HepG2 (cell line): ENCODE data around the gene OR13J1. TPM values are rescaled to one million over a fixed set of nuclear protein-coding genes. Genes with fewer than 3 reads are reported as not detected.

Source experiments
- ATAC-seq: fragments of 200-7000 bp; cut with Tn5 transposase; 3 replicates; pipeline ENCODE4 v1.9.1; 2020; ENCODE audit warnings: mild to moderate bottlenecking, moderate library complexity
- Bru-seq: library from RNA; stranded (reverse); fragments of 400-500 nt; gene quantifications from one replicate; lab custom pipeline; 2021; lab: Mats Ljungman, UMichigan
- BruChase-seq, 2 experiments: library from RNA; stranded (reverse); fragments of 400-500 nt; gene quantifications; one replicate each; lab custom pipeline; 2021; lab: Mats Ljungman, UMichigan
- BruUV-seq: library from RNA; stranded (reverse); fragments of 400-500 nt; replicated peaks from 2 replicates; lab custom pipeline; 2021; lab: Mats Ljungman, UMichigan
- CTCF ChIA-PET: fragments of 300-600 bp; formaldehyde crosslinking; extraction: SDS; loops from one replicate; lab custom pipeline; 2021; ENCODE audit warnings: low total read pairs, inconsistent platforms, low intra/inter-chr PET ratio; lab: Yijun Ruan, JAX
- POLR2A ChIA-PET: fragments of 350-600 bp; sonication (Branson Sonifier 250); formaldehyde crosslinking; loops from one replicate; lab custom pipeline; 2020; ENCODE audit warnings: antibody characterized with exemption, inconsistent platforms; lab: Yijun Ruan, JAX
- DNase-seq: peaks from one replicate; pipeline ENCODE4 v3.0.0-alpha.2; 2015; ENCODE audit warnings: low spot score
- FAIRE-seq: peaks from 3 replicates; lab custom pipeline; 2011; peaks lifted over from hg19 to GRCh38; lab: Jason Lieb, UNC
- H2AFZ ChIP-seq: one replicate; pipeline ENCODE4 v1.6.1; 2011; ENCODE audit warnings: low read length, inconsistent platforms
- H3K27ac ChIP-seq: fragments of 300-600 bp; 3 replicates; pipeline ENCODE4 v1.8.0; 2011; ENCODE audit warnings: mixed run types, mild to moderate bottlenecking, mixed read lengths, low read length, inconsistent platforms; ENCODE audit not compliant: insufficient read depth; ENCODE audit errors: extremely low read length
- H3K27me3 ChIP-seq, 2 experiments: fragments of 200-600 bp in 1 of 2; 2 replicates in 1 of 2; 3 replicates in 1 of 2; pipeline versions ENCODE4 v1.6.0 to v1.8.0; 2011; ENCODE audit warnings: low read length in 2 of 2, mild to moderate bottlenecking in 2 of 2, moderate library complexity in 2 of 2, inconsistent platforms in 1 of 2; ENCODE audit not compliant: insufficient read depth in 2 of 2, control insufficient read depth in 1 of 2
- H3K36me3 ChIP-seq, 2 experiments: fragments of 200-600 bp in 1 of 2; replicated peaks in 1 of 2; 2 replicates in 1 of 2; 3 replicates in 1 of 2; pipeline versions ENCODE4 v1.5.1 to v1.8.0; 2011; ENCODE audit warnings: low read length in 2 of 2, inconsistent platforms in 1 of 2; ENCODE audit not compliant: insufficient read depth in 2 of 2, control insufficient read depth in 1 of 2
- H3K4me1 ChIP-seq: 2 replicates; pipeline ENCODE4 v1.5.1; 2012; ENCODE audit warnings: low read length, inconsistent platforms; ENCODE audit not compliant: insufficient read depth
- H3K4me2 ChIP-seq: 2 replicates; pipeline ENCODE4 v1.6.0; 2011; ENCODE audit warnings: low read depth, low read length, inconsistent platforms
- H3K4me3 ChIP-seq, 3 experiments: fragments of 200-600 bp in 1 of 3; sonication (generic), shearing (Covaris generic) in 1 of 3; replicated peaks in 1 of 3; 2 replicates each; pipeline ENCODE4 v1.5.1; 2011 to 2016; ENCODE audit warnings: low read length in 3 of 3, inconsistent platforms in 2 of 3, low read depth in 2 of 3, mild to moderate bottlenecking in 2 of 3, control low read depth in 1 of 3, mixed read lengths in 1 of 3; ENCODE audit not compliant: insufficient read depth in 1 of 3
- H3K79me2 ChIP-seq: one replicate; pipeline ENCODE4 v1.6.1; 2011; ENCODE audit warnings: low read length, inconsistent platforms; ENCODE audit not compliant: insufficient read depth
- H3K9ac ChIP-seq: 2 replicates; pipeline ENCODE4 v1.6.0; 2011; ENCODE audit warnings: mild to moderate bottlenecking, low read depth, low read length, inconsistent platforms; ENCODE audit not compliant: insufficient read depth
- H3K9me3 ChIP-seq: 2 replicates; pipeline ENCODE4 v1.5.1; 2012; ENCODE audit warnings: mild to moderate bottlenecking, low read length
- H4K20me1 ChIP-seq: 2 replicates; pipeline ENCODE4 v1.6.0; 2011; ENCODE audit warnings: inconsistent platforms, mild to moderate bottlenecking, low read length, moderate library complexity; ENCODE audit not compliant: insufficient read depth
- E2F5 ChIP-seq: sonication (generic); formaldehyde crosslinking; conservative IDR thresholded peaks from 2 replicates; pipeline ENCODE4 v1.4.0; 2020; ENCODE audit warnings: missing genetic modification reagents
- ERF ChIP-seq: IDR thresholded peaks from 2 replicates; pipeline ENCODE4 v1.6.1; 2018; ENCODE audit warnings: missing biosample characterization, missing genetic modification reagents
- MAZ ChIP-seq, 2 experiments: sonication (generic) in 1 of 2; formaldehyde crosslinking in 1 of 2; IDR thresholded peaks; 2 replicates each; pipeline versions ENCODE4 v1.5.0 to v1.6.1; 2012 to 2020; ENCODE audit warnings: low read depth in 2 of 2, mild to moderate bottlenecking in 2 of 2, borderline replicate concordance in 1 of 2, improper control_type of control experiment in 1 of 2, low read length in 1 of 2, missing genetic modification reagents in 1 of 2, moderate library complexity in 1 of 2
- PAWR ChIP-seq: sonication (generic); formaldehyde crosslinking; IDR thresholded peaks from 2 replicates; pipeline ENCODE4 v1.4.0; 2020; ENCODE audit warnings: missing genetic modification reagents, mild to moderate bottlenecking, borderline replicate concordance
- RFXANK ChIP-seq: IDR thresholded peaks from 2 replicates; pipeline ENCODE4 v1.6.1; 2016
- SRSF9 ChIP-seq: fragments of 200-400 bp; formaldehyde crosslinking; IDR thresholded peaks from 2 replicates; pipeline ENCODE4 v1.6.1; 2018; ENCODE audit warnings: borderline replicate concordance, mild to moderate bottlenecking, low read depth, low read length; ENCODE audit not compliant: insufficient read depth, poor library complexity, severe bottlenecking
- ZNF276 ChIP-seq: sonication (generic); formaldehyde crosslinking; IDR thresholded peaks from 2 replicates; pipeline ENCODE4 v1.4.0; 2020; ENCODE audit warnings: mild to moderate bottlenecking, low read depth, missing genetic modification reagents
- WGBS: methylation state at CpG from one replicate; pipeline ENCODE4 v1.1.6; 2017; ENCODE audit warnings: low lambda C conversion rate; 5-methylcytosine and 5-hydroxymethylcytosine counted together
- in situ Hi-C: cut with HindIII; loops from 2 replicates; pipeline ENCODE4 v1.10.0; 2017; ENCODE audit warnings: low pct_unique_long_range_greater_than_20kb; ENCODE audit not compliant: extremely low pct_ligation_motif_present
- intact Hi-C: fragments of 100-400 bp; cut with micrococcal nuclease; formaldehyde crosslinking; loops from one replicate; pipeline ENCODE4 v1.10.0; 2022; ENCODE audit not compliant: unreplicated experiment
- long read RNA-seq, 2 experiments: library from RNA in 1 of 2; library from polyadenylated mRNA in 1 of 2; stranded (forward) in 1 of 2; unstranded in 1 of 2; transcript quantifications; one replicate each; pipeline ENCODE4 v2.0.0, GENCODE V29; 2019 to 2022
- polyA minus RNA-seq, 3 experiments: library from RNA; depleted of rRNA, polyadenylated mRNA; stranded (reverse); fragments of >200 nt; gene quantifications; 2 replicates each; pipeline ENCODE4 v1.2.3, GENCODE V29; 2011; ENCODE audit warnings: low replicate concordance in 1 of 3
- polyA plus RNA-seq, 8 experiments: library from polyadenylated mRNA; depleted of rRNA in 3 of 8; stranded (reverse) in 7 of 8; unstranded in 1 of 8; fragments of >200 nt; fragmentation: Illumina TruSeq in 4 of 8; extraction: Trizol in 4 of 8; gene quantifications; 2 replicates each; pipeline versions ENCODE4 v1.2.1 to v1.2.3, GENCODE V29; 2011 to 2016; ENCODE audit warnings: low read depth in 4 of 8, missing spikeins in 1 of 8, mixed read lengths in 1 of 8; ENCODE audit not compliant: insufficient read depth in 1 of 8
- total RNA-seq, 5 experiments: library from RNA; depleted of rRNA; stranded (reverse); fragments of >200 nt; fragmentation: Illumina TruSeq; extraction: Trizol; gene quantifications; 2 replicates each; pipeline ENCODE4 v1.2.3, GENCODE V29; 2016; ENCODE audit warnings: low read depth in 1 of 5
- TF ChIP-seq, protein P1 (sequence below): IDR thresholded peaks from 2 replicates; pipeline ENCODE4 v1.6.1; 2016; ENCODE audit warnings: low read depth

Gene OR13J1
- not detected in 2 replicates for total RNA-seq (2016; rRNA removed; fragmentation: Illumina TruSeq; extraction: Trizol)
- not detected in 2 replicates for total RNA-seq (2016; cell fraction: cytosol; rRNA removed; fragmentation: Illumina TruSeq; extraction: Trizol; ENCODE audit: low read depth)
- not detected in 2 replicates for total RNA-seq (2016; cell fraction: insoluble cytoplasmic fraction; rRNA removed; fragmentation: Illumina TruSeq; extraction: Trizol)
- not detected in 2 replicates for total RNA-seq (2016; cell fraction: membrane; rRNA removed; fragmentation: Illumina TruSeq; extraction: Trizol)
- total RNA-seq (2016; cell fraction: nucleus; rRNA removed; fragmentation: Illumina TruSeq; extraction: Trizol), result not detected in 2 replicates
- not detected in 2 replicates for polyA plus RNA-seq (2011; rRNA removed)
- polyA plus RNA-seq (2011; cell fraction: cytosol; rRNA removed), result not detected in 2 replicates
- polyA plus RNA-seq (2011; cell fraction: nucleus; rRNA removed), result not detected in 2 replicates
- polyA plus RNA-seq (2012), result not detected in 2 replicates
- not detected in 2 replicates for polyA plus RNA-seq (2016; cell fraction: cytosol; fragmentation: Illumina TruSeq; extraction: Trizol; ENCODE audit: low read depth)
- not detected in 2 replicates for polyA plus RNA-seq (2016; cell fraction: insoluble cytoplasmic fraction; fragmentation: Illumina TruSeq; extraction: Trizol; ENCODE audit: low read depth)
- not detected in 2 replicates for polyA plus RNA-seq (2016; cell fraction: membrane; fragmentation: Illumina TruSeq; extraction: Trizol; ENCODE audit: low read depth)
- not detected in 2 replicates for polyA plus RNA-seq (2016; cell fraction: nucleus; fragmentation: Illumina TruSeq; extraction: Trizol; ENCODE audit: insufficient read depth, low read depth)
- not detected in 2 replicates for polyA minus RNA-seq (2011; rRNA and poly(A)+ RNA removed; ENCODE audit: low replicate concordance)
- polyA minus RNA-seq (2011; cell fraction: cytosol; rRNA and poly(A)+ RNA removed), result not detected in 2 replicates
- not detected in 2 replicates for polyA minus RNA-seq (2011; cell fraction: nucleus; rRNA and poly(A)+ RNA removed)
- Bru-seq, nascent RNA, result not detected
- not detected for BruChase-seq, experiment 1, labeled RNA remaining after a 6-hour chase
- BruChase-seq, experiment 2, labeled RNA remaining after a 2-hour chase, result not detected
- long read RNA-seq, experiment 1, result 0 reads
- long read RNA-seq, experiment 2, result 0 reads

- H3K79me2 ChIP-seq, result no peaks in the 10 kb centered on the region
- ChIA-PET CTCF (no interaction called here), POLR2A (no interaction called here)
- WGBS, result 43% methylated on average over 8 of the region's 8 CpGs
- H2AFZ ChIP-seq, result no peak within 1 kb of the TSS
- H3K4me3 ChIP-seq, result no peak within 1 kb of the TSS
- H3K36me3 ChIP-seq, result no peaks in the 10 kb centered on the region
- H3K4me1 ChIP-seq, result 0 out of 2 replicates have a peak, but pooled peaks cover 5% of the 10 kb centered on the region
- no peak within 1 kb of the TSS for H3K4me2 ChIP-seq
- intact Hi-C loops (no loop called here), in situ Hi-C loops (no loop called here)
- no peaks in the 10 kb centered on the region for H4K20me1 ChIP-seq
- no peak within 1 kb of the TSS for H3K9ac ChIP-seq
- no peak for DNase-seq
- BruUV-seq, result no TSS peak
- H3K27ac ChIP-seq, result no peak within 1 kb of the TSS
- FAIRE-seq, result no peak
- no peaks in the 10 kb centered on the region for H3K9me3 ChIP-seq
- no peak for ATAC-seq
- H3K27me3 ChIP-seq, result peaks cover 0 to 9% of the 10 kb centered on the region in 2 experiments; a peak in 1 of 5 replicates
- no peak for TF ChIP-seq ZNF276 (CRISPR knock-in tag)
- TF ChIP-seq SRSF9, result no peak
- TF ChIP-seq MAZ (IDR thresholded peaks at IDR 0.05; ENCODE audit: borderline replicate concordance, low read depth, low read length), result no peak
- TF ChIP-seq MAZ (CRISPR knock-in tag; IDR thresholded peaks at IDR 0.05; ENCODE audit: low read depth), result no peak
- TF ChIP-seq E2F5 (CRISPR knock-in tag), result no peak
- no peak for TF ChIP-seq PAWR (CRISPR knock-in tag)
- no peak for TF ChIP-seq ERF
- no peak for TF ChIP-seq RFXANK (CRISPR knock-in tag)
- TF ChIP-seq, protein P1, sequence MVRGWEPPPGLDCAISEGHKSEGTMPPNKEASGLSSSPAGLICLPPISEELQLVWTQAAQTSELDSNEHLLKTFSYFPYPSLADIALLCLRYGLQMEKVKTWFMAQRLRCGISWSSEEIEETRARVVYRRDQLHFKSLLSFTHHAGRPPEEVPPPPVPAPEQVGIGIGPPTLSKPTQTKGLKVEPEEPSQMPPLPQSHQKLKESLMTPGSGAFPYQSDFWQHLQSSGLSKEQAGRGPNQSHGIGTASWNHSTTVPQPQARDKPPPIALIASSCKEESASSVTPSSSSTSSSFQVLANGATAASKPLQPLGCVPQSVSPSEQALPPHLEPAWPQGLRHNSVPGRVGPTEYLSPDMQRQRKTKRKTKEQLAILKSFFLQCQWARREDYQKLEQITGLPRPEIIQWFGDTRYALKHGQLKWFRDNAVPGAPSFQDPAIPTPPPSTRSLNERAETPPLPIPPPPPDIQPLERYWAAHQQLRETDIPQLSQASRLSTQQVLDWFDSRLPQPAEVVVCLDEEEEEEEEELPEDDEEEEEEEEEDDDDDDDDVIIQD (CRISPR knock-in tag), result no peak
Observed at GRCh38 chr9:35870351-35870923, at the start of gene OR13J1. OR13J1 (minus strand) TSS chr9:35870401; CDS start chr9:35870401, 0 bp downstream.
